BE2C (cell line): ENCODE data around the gene CASK.

ENCODE experiments used
- DNase-seq: peaks from one replicate; pipeline ENCODE4 v3.0.0-alpha.2; 2020
- H3K27me3 ChIP-seq: fragments of 250-450 bp; sonication (Bioruptor Pico); 2 replicates; pipeline ENCODE4 v1.5.1; 2020; ENCODE audit warnings: mild to moderate bottlenecking
- H3K36me3 ChIP-seq: fragments of 250-450 bp; sonication (Bioruptor Pico); 2 replicates; pipeline ENCODE4 v1.5.1; 2020; ENCODE audit warnings: mild to moderate bottlenecking
- H3K4me1 ChIP-seq: fragments of 250-450 bp; sonication (Bioruptor Pico); 2 replicates; pipeline ENCODE4 v1.5.1; 2020
- H3K4me3 ChIP-seq: 2 replicates; pipeline ENCODE4 v1.5.1; 2011; ENCODE audit warnings: low read depth, low read length
- H3K9me3 ChIP-seq: fragments of 250-450 bp; sonication (Bioruptor Pico); 2 replicates; pipeline ENCODE4 v1.5.1; 2020
- TF ChIP-seq, protein P1 (sequence below): IDR thresholded peaks from 2 replicates; pipeline ENCODE4 v1.5.1; 2012; ENCODE audit warnings: mild to moderate bottlenecking, low read depth, low read length

The CASK gene

GRCh38 chrX:41737065-41737464 is 186.3 kb downstream of the CASK start:
- no peak overlapping the region for H3K4me3 ChIP-seq
- TF ChIP-seq, protein P1, sequence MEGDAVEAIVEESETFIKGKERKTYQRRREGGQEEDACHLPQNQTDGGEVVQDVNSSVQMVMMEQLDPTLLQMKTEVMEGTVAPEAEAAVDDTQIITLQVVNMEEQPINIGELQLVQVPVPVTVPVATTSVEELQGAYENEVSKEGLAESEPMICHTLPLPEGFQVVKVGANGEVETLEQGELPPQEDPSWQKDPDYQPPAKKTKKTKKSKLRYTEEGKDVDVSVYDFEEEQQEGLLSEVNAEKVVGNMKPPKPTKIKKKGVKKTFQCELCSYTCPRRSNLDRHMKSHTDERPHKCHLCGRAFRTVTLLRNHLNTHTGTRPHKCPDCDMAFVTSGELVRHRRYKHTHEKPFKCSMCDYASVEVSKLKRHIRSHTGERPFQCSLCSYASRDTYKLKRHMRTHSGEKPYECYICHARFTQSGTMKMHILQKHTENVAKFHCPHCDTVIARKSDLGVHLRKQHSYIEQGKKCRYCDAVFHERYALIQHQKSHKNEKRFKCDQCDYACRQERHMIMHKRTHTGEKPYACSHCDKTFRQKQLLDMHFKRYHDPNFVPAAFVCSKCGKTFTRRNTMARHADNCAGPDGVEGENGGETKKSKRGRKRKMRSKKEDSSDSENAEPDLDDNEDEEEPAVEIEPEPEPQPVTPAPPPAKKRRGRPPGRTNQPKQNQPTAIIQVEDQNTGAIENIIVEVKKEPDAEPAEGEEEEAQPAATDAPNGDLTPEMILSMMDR = no peak

GRCh38 chrX:41734530-41734929 is 188.8 kb downstream of the CASK start:
- Histone ChIP-seq H3K36me3 (no peaks in the 10 kb centered on the region), H3K9me3 (no peaks in the 10 kb centered on the region), H3K4me3 (no peak overlapping the region), H3K4me1 (no peaks in the 10 kb centered on the region), H3K27me3 (no peaks in the 10 kb centered on the region)
- DNase-seq = peak; percentile 37
- TF ChIP-seq, protein P1 = peak; percentile 69

More at GRCh38 chrX:41737065-41737464, 186.3 kb downstream of the CASK start:
- no peak for DNase-seq
- no peaks in the 10 kb centered on the region for H3K36me3 ChIP-seq
- no peaks in the 10 kb centered on the region for H3K27me3 ChIP-seq
- H3K9me3 ChIP-seq = no peaks in the 10 kb centered on the region
- H3K4me1 ChIP-seq = no peaks in the 10 kb centered on the region

DNA sequence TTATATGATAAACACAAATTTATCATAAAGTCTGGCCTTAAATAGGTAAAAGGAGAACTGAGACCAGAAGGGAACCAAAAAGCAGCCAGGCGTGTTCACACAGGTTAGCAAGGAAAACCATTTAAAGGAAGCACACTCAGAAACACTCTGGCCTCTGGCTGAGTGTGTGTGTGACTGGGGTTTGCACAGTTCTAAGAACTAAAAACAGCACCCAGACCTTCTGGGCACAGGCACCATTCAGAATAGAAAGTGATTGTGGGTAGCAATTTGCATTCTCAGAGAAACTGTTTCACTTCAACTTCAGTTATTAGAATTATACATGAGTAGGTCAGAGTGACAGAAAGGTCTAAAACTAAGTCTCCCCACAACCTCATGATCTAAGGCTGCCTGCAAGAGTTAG is 189.4 kb downstream of the CASK start:
- H3K9me3 ChIP-seq = no peaks in the 10 kb centered on the region
- TF ChIP-seq, protein P1 = no peak
- H3K4me3 ChIP-seq = no peak overlapping the region
- no peak for DNase-seq
- H3K4me1 ChIP-seq = no peaks in the 10 kb centered on the region
- H3K27me3 ChIP-seq = no peaks in the 10 kb centered on the region
- no peaks in the 10 kb centered on the region for H3K36me3 ChIP-seq

DNA sequence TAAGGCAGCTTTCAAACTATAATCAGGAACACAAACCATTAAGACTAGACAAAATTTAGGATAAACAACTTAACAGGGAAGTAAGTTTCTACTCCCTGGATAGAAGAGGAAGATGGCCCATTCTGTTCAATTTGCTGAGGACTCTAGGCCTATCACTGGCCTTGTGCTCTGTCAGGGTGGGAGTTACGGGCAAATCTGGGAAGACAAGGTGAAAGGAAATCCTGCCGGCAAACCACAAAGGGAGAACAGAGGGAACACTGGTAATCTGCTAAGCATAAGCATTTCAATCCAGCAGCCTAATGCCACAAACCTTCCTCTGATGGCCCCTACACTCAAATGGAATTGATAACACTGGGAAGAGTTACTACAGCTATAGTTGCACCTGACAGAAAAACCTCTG is 191.1 kb downstream of the CASK start:
- no peaks in the 10 kb centered on the region for H3K4me1 ChIP-seq

GRCh38 chrX:41730081-41730480 is 193.3 kb downstream of the CASK start:
- no peak overlapping the region for H3K4me3 ChIP-seq
- H3K9me3 ChIP-seq = no peaks in the 10 kb centered on the region
- no peaks in the 10 kb centered on the region for H3K36me3 ChIP-seq
- no peak for DNase-seq
- TF ChIP-seq, protein P1 = no peak
- no peaks in the 10 kb centered on the region for H3K27me3 ChIP-seq
- no peaks in the 10 kb centered on the region for H3K4me1 ChIP-seq

More for the DNA sequence above, 191.1 kb downstream of the CASK start:
- no peak overlapping the region for H3K4me3 ChIP-seq
- DNase-seq = no peak
- TF ChIP-seq, protein P1 = no peak
- H3K9me3 ChIP-seq = no peaks in the 10 kb centered on the region
- no peaks in the 10 kb centered on the region for H3K27me3 ChIP-seq
- H3K36me3 ChIP-seq = no peaks in the 10 kb centered on the region

DNA sequence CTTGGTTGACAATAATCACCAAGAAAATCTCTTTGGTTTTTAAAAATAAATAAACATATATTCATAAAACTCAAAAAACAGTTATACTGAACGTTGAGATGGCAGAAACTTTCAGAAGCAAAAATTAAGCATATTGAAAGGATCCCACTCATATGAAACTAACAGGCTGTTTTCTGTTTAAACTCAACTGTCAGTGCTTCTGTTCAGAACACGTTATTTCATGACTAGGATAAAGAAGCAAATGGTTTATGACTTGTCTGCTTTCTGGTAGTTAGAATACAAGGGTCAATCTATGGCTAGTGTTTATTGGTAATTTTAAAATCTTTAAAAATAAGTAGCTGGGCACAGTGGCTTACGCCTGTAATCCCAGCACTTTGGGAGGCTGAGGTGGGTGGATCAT is 195.2 kb downstream of the CASK start:
- Histone ChIP-seq H3K4me3 (no peak overlapping the region), H3K9me3 (no peaks in the 10 kb centered on the region), H3K36me3 (no peaks in the 10 kb centered on the region), H3K4me1 (no peaks in the 10 kb centered on the region), H3K27me3 (no peaks in the 10 kb centered on the region)
- no peak for DNase-seq
- TF ChIP-seq, protein P1 = no peak
